HG02610 (cell line): ENCODE measurements around the gene KAT14.
"Not testable (repeated sequence)": the region's sequence is repeated elsewhere in the genome, so short reads cannot be mapped to it uniquely, and the experiment has no call there.

ENCODE experiments used
- ATAC-seq: cut with Tn5 transposase; IDR thresholded peaks from one replicate; pipeline ENCODE4 v1.9.1; 2021; ENCODE audit warnings: mild to moderate bottlenecking, moderate library complexity; ENCODE audit not compliant: unreplicated experiment

Gene KAT14, protein sequence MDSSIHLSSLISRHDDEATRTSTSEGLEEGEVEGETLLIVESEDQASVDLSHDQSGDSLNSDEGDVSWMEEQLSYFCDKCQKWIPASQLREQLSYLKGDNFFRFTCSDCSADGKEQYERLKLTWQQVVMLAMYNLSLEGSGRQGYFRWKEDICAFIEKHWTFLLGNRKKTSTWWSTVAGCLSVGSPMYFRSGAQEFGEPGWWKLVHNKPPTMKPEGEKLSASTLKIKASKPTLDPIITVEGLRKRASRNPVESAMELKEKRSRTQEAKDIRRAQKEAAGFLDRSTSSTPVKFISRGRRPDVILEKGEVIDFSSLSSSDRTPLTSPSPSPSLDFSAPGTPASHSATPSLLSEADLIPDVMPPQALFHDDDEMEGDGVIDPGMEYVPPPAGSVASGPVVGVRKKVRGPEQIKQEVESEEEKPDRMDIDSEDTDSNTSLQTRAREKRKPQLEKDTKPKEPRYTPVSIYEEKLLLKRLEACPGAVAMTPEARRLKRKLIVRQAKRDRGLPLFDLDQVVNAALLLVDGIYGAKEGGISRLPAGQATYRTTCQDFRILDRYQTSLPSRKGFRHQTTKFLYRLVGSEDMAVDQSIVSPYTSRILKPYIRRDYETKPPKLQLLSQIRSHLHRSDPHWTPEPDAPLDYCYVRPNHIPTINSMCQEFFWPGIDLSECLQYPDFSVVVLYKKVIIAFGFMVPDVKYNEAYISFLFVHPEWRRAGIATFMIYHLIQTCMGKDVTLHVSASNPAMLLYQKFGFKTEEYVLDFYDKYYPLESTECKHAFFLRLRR

GRCh38 chr20:18137412-18138265 is at the start of gene KAT14, which contains the start of gene PET117:
Gene KAT14, plus strand, starts transcription at chr20:18137863. Its CDS starts 4,798 bp downstream, at chr20:18142661.
Gene PET117, plus strand, starts transcription at chr20:18137863. Its CDS starts 93 bp downstream, at chr20:18137956.
- ATAC-seq, result peak; percentile 85

DNA sequence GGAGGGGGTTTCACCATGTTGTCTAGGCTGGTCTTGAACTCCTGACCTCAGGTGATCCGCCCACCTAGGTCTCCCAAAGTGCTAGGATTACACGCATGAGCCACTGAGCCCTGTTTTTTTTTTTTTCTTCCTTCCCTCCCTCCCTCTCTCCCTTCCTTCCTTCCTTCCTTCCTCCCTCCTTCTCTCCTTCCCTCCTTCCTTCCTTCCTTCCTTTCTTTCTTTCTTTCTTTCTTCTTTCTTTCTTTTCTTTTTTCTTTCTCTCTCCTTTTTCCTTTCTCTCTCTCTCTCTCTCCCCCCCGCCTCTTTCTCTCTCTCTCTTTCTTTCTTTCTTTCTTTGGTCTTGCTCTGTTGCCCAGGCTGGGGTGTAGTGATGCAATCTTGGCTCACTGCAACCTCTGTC is 49.4 kb upstream of the KAT14 start:
- not testable (repeated sequence) for ATAC-seq

DNA sequence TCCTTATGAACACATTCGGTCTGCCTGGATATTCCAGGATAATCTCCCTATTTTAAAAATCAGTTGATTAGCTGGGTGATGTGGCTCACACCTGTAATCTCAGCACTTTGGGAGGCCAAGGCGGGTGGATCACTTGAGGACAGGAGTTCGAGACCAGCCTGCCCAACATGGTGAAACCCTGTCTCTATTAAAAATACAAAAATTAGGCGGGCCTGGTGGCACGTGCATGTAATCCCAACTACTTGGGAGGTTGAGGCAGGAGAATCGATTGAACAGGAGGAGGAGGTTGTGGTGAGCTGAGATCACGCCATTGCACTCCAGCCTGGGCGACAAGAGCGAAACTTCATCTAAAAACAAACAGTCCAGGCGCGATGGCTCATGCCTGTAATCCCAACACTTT is 48.8 kb upstream of the KAT14 start:
- ATAC-seq, result not testable (repeated sequence)

DNA sequence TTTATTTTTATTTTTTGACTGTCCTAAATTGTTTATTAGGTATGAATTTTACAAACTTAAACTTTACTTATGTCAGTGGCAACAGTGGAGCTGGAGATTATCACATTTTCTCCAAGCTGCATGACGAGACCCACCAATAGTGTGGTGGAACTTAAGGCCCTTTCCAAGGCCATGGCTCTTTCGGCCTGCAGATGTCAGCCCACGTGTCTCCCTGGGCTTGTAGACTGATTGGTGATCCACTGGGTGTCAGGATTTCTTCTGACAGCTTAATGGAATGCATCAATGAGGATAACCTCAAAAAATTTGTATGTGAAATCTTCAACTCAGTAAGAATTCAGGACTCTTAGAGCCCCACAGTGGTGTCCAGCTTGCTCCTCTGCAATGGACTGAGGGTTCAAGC is 47.6 kb upstream of the KAT14 start:
- no peak for ATAC-seq

DNA sequence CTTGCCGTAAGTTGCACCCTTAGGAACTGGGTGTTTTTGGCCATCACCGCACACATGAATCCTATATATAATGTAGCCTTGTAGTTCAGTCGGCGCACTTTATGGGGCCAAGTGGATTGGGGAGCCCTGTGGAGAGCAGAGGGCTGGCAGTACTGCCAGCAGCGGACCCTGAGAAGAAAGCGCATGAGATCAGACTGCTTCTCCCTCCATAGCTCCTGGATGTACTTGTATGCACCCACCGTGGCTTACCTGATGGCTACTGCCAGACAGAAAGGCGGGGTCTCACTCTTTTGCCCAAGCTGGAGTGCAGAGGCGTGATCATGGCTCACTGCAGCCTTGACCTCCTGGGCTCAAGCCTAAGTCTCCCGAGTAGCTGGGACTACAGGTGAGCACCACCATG is 47.2 kb upstream of the KAT14 start:
- ATAC-seq, result no peak

- no peak for ATAC-seq
These were observed 46.0 kb upstream of the KAT14 start for GRCh38 chr20:18091623-18092022.

DNA sequence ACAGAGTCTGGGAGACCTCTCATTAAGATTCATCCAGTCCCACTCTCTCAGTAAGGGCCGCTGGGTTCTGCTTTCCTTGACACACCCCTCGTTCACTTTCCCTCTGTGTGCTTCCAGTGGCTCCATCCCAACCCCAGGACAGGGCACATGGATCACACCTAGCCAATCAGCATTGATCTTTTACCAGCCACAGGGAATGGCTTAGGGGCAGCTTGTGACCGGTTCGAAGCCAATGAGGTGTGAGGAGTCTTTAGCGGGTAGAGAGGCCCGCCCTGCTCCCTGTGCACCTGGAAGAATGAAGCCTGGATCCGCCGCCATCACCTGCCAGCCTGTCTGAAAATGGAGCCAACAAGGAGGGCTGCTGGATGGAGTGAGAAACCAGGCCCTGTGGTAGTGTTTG is 44.8 kb upstream of the KAT14 start:
- no peak for ATAC-seq

- no peak for ATAC-seq
These were observed 44.3 kb upstream of the KAT14 start for GRCh38 chr20:18093388-18093787.

- no peak for ATAC-seq
These were observed 43.5 kb upstream of the KAT14 start for GRCh38 chr20:18094191-18094590.

DNA sequence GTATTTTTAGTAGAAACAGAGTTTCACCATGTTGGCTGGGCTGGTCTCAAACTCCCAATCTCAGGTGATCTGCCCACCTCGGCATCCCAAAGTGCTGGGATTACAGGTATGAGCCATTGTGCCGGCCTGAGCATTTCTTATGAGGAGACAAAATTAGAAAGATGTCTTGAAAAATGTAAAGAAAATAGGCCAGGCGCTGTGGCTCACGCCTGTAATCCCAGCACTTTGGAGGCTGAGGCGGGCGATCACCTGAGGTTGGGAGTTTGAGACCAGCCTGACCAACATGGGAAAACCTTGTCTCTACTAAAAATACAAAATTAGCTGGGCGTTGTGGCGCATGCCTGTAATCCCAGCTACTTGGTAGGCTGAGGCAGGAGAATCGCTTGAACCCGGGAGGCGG is 37.1 kb upstream of the KAT14 start:
- ATAC-seq, result not testable (repeated sequence)

- no peak for ATAC-seq
These were observed 36.4 kb upstream of the KAT14 start for GRCh38 chr20:18101125-18101810.

DNA sequence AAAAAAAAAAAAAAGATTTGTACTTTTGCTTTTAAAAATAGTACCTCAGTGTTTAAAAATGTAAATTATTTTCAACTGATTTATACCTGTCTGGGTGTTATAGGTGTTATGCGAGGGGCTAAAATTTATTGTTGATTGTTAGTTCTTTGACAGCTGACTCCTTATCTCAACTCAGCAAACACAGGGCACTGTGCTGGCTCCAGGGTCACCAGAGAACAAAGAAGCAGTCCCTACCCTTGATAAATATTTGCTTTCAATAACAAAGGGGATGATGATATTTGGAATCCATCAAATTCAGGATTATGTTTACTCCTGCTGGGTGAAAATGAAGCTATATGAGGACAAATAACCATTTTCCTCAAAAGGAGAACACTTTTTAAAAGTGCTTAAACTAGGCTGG is 34.2 kb upstream of the KAT14 start:
- ATAC-seq, result no peak

GRCh38 chr20:18108326-18108725 is 29.3 kb upstream of the KAT14 start:
- no peak for ATAC-seq

DNA sequence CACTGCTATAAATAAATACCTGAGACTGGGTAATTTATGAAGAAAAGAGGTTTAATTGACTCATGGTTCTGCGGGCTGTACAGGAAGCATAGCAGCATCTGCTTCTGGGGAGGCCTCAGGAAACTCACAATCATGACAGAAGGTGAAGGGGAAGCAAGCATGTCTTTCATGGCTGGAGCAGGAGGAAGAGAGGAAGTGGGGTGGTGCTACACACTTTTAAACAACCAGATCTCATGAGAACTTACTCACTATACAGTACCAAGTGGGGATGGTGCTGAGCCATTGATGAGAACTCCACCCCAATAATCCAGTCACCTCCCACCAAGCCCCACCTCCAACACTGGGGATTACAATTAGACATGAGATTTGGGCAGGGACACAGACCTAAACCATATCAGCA is 9.1 kb upstream of the KAT14 start:
- ATAC-seq, result not testable (repeated sequence)

- ATAC-seq, result no peak
These were observed 5.0 kb upstream of the KAT14 start for GRCh38 chr20:18132663-18133062.

GRCh38 chr20:18133962-18134361 is 3.7 kb upstream of the KAT14 start:
- ATAC-seq, result no peak

- no peak for ATAC-seq
These were observed 561 bp downstream of the KAT14 start for GRCh38 chr20:18138266-18138582.

DNA sequence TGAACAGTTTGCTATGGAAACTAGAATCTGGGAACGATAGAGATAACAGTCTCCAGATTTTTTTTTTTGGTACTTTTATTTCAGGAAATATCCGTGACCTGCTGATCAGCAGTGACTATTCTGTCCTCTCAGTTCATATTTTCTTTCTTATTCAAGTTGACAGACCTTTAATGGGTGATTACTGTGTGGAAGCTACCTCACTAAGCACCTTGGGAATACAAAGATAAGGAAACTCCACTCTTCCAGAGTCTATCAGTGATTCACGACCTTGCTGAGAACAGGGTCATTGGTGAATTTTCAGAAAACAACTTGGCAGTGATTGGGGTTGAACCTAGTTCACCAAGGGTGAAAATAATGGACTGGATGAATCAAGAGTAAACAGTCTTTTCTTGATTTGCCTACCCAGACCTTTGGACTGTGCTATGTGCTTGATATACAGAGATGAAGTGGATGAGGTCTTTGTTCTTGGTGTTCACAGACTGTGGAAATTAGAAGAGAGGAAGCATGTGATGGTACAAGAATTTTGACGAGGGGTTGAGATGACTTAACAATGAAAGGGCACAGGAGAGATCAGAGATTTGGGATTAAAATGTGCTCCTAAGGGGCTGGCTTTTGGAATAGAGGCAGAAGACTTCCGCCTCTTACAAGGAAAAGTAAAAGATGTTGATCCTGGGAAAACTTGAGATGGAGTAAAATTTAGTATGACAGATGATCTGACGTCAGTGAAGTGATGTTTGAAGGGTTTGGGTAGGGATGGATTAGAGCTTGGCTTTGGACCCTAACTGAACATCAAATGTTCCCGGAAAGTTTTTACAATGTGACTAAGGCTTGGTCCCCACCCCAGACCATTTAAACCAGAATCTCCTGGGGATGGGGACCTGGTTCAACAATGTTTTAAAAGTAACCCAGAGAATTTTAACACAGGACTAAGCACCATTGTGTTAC is 1.2 kb downstream of the KAT14 start:
- ATAC-seq, result no peak

- ATAC-seq, result no peak
These were observed 2.2 kb downstream of the KAT14 start for GRCh38 chr20:18139832-18140231.
